22Rv1 (cell line): ENCODE results near the gene ZCCHC7.
"Not testable (repeated sequence)": the region's sequence is repeated elsewhere in the genome, so short reads cannot be mapped to it uniquely, and the experiment has no call there.

Experiments used
- H3K27ac ChIP-seq: fragments of 450-650 bp; 2 replicates; pipeline ENCODE4 v1.5.1; 2017
- ZFX ChIP-seq: fragments of 450-650 bp; IDR thresholded peaks from 2 replicates; pipeline ENCODE4 v1.6.1; 2017; ENCODE audit warnings: antibody characterized with exemption, borderline replicate concordance
- TF ChIP-seq, protein P1 (sequence below): fragments of 450-650 bp; IDR thresholded peaks from 2 replicates; pipeline ENCODE4 v1.5.1; 2017; ENCODE audit warnings: mild to moderate bottlenecking

ZCCHC7 gene

DNA sequence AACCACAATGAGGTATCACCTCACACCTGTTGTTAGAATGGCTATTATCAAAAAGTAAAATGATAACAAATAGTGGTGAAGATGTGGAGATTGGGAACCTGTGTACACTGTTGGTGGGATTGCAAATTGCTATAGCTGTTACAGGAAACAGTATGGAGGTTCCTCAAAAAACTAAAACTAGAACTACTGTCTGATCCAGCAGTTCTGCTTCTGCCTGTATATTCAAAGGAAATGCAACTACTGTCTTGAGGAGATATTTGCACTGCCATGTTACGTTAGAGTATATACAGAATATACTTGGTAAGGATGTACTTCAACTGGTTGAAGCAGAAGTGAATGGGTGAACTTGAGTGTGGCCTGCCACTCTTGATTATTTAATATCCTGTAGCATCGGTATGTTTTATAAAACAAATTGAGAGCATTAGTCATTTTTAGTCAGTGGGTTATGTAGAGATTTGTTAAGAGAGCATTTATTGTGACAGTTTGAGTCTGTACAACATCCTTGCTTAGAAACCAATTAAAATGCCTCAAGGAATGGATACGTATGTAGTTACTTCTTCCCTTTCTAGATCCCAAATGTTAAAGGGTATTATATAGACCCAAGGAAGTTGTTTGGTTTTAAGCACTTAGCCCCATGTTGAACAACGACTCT is 37.5 kb downstream of the ZCCHC7 start:
- TF ChIP-seq, protein P1, sequence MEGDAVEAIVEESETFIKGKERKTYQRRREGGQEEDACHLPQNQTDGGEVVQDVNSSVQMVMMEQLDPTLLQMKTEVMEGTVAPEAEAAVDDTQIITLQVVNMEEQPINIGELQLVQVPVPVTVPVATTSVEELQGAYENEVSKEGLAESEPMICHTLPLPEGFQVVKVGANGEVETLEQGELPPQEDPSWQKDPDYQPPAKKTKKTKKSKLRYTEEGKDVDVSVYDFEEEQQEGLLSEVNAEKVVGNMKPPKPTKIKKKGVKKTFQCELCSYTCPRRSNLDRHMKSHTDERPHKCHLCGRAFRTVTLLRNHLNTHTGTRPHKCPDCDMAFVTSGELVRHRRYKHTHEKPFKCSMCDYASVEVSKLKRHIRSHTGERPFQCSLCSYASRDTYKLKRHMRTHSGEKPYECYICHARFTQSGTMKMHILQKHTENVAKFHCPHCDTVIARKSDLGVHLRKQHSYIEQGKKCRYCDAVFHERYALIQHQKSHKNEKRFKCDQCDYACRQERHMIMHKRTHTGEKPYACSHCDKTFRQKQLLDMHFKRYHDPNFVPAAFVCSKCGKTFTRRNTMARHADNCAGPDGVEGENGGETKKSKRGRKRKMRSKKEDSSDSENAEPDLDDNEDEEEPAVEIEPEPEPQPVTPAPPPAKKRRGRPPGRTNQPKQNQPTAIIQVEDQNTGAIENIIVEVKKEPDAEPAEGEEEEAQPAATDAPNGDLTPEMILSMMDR: no peak
- no peak for TF ChIP-seq ZFX
- H3K27ac ChIP-seq: no peak overlapping the region

DNA sequence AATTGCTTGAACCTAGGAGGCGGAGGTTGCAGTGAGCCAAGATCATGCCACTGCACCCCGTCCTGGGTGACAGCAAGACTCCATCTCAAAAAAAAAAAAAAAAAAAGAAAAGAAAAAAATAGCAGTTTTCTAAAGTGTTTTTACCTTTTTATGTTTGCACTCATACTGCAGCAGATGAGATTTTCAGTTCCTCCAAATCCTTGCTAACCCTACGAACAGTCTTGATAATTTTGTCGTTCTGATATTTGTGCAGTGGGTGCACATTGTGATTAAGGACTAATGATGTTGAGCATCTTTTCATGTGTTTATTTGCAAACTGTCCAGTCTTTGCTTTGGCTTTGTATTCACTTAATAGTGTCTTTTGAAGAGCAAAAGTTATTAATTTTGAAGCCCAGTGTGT is 42.9 kb downstream of the ZCCHC7 start:
- TF ChIP-seq, protein P1: no peak
- no peak for TF ChIP-seq ZFX
- H3K27ac ChIP-seq: no peak overlapping the region

DNA sequence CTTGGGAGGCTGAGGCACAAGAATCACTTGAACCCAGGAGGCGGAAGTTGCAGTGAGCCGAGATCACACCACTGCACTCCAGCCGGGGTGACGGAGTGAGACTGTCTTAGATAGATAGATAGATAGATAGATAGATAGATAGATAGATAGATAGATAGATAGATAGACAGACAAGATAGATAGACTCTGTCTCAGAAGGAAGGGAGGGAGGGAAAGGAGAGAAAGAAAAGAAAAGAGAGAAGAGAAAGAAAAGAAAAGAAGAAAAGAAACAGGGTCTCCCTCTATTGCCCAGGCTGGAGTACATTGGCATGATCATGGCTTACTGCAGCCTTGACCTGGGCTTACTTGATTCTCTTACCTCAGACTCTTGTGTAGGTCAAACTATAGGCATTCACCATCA is 44.0 kb downstream of the ZCCHC7 start:
- H3K27ac ChIP-seq: not testable (repeated sequence)

DNA sequence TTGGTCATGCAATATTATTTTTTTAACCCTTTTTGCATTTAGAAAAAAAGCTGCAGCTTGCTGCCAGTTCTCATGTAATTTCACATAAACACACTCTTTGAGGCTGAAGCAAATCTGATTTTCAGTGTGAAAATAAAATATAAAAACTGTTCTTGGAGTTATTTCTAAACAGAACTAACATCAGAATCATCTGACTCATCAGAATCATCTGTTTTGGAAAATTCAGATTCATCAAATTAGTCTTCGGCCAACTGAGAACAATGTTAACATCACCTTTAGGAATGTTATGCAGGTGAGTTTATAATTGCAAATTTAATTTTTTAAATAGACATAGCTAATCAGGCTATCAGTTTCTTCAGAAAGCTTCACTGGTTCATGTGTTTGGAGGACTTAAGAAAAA is 45.3 kb downstream of the ZCCHC7 start:
- no peak overlapping the region for H3K27ac ChIP-seq
- TF ChIP-seq, protein P1: no peak
- TF ChIP-seq ZFX: no peak

DNA sequence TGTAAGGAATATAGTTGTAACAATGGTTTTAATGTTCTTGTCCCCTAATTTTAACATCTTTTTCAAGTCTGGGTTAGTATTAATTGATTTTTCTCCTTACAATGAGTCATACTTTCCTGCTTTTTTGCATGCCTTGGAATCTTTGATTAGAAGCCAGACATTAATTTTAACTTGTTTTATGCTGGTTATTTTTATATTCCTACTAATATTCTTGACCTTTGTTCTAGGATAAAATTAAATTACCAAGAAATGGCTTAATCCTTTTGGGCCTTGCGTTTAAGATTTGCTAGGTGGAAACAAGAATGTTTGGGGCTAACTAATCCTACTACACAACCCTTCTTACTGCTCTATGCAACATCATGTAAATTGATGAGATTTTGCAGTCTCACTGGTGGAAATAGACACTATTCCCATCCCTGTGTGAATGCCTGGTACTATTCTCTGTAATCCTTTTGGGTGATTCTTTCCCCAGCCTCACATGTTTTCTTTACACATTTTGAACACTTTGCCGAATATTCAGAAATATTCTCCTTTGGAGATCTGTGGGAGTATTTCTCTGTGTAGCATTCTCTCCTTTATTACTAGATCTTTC is 47.2 kb downstream of the ZCCHC7 start:
- no peak overlapping the region for H3K27ac ChIP-seq
- TF ChIP-seq, protein P1: no peak
- no peak for TF ChIP-seq ZFX

DNA sequence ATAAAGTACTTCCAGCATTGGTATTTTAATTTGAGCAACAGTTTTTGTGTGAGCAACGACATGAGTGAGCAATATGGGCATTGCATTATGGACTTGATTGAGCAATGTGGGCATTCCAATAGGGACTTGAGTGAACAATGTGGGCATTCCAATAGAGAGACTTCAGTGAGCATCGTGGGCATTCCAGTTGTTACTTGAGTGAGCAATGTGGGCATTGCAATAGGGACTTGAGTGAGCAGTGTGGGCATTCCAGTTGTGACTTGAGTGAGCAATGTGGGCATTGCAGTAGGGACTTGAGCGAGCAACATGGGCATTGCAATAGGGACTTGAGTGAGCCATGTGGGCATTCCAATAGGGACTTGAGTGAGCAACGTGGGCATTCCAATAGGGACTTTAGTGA is 52.2 kb downstream of the ZCCHC7 start:
- no peak for TF ChIP-seq ZFX
- TF ChIP-seq, protein P1: no peak

DNA sequence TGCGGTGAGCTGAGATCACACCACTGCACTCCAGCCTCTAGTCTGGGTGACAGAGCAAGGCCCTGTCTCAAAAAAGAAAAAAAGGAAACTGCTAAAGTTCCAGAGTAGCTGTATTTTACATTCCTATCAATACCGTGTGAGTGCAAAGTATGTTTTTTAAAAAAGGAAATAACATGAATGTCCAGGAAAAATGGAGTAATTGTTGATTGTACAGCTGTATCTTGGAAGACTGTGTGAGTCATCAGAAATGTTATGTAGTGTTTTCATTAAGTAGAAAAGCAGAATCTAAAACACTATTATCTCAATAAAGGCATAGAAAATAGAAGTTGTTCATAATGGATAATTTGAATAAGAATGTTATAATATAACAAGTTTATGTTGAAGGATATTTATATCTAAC is 53.9 kb downstream of the ZCCHC7 start:
- H3K27ac ChIP-seq: no peak overlapping the region
- no peak for TF ChIP-seq ZFX
- TF ChIP-seq, protein P1: no peak

More for the DNA sequence above, 52.2 kb downstream of the ZCCHC7 start:
- H3K27ac ChIP-seq: no peak overlapping the region

DNA sequence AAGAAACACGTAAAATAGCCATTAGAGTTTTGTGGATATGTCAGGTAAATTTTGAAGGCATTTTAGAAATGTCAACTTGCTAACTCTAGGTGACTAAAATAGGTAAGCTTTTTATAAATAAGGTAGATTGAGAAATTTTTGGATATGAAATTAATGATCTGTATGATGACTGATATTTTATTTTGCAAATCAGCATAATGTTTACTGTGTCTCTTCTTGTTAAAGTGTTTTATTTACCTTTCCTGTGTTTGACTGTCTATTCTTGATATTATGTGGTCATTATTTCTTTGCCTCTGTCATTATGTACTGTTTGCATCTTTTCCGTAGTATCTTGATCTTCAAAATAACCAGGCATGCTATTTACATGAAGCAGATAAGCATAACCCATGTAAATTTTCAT is 58.4 kb downstream of the ZCCHC7 start:
- no peak for TF ChIP-seq ZFX
- TF ChIP-seq, protein P1: no peak
- no peak overlapping the region for H3K27ac ChIP-seq
